Mesenchymal stem cell (in vitro differentiated cells and primary cell): ENCODE measurements around the gene ZFHX3.
A peak's percentile ranks its signal among the peaks of the same experiment; 100 is the strongest.

Experiments used
- DNase-seq: peaks from one replicate; pipeline ENCODE4 v3.0.0-alpha.2; 2013
- H2AFZ ChIP-seq: one replicate; pipeline ENCODE4 v1.6.1; 2013; ENCODE audit warnings: low read depth, mild to moderate bottlenecking, control low read depth, inconsistent platforms, low read length, moderate library complexity
- H2AK5ac ChIP-seq: 2 replicates; pipeline ENCODE4 v1.6.1; 2013; ENCODE audit warnings: low read length, moderate library complexity, mild to moderate bottlenecking, inconsistent platforms; ENCODE audit not compliant: severe bottlenecking
- H2BK120ac ChIP-seq: one replicate; pipeline ENCODE4 v1.6.1; 2013; ENCODE audit warnings: low read depth, mild to moderate bottlenecking, inconsistent platforms, low read length, moderate library complexity
- H2BK12ac ChIP-seq, 2 experiments: one replicate each; pipeline ENCODE4 v1.6.1; 2013; ENCODE audit warnings: inconsistent platforms in 2 of 2, low read length in 2 of 2, mild to moderate bottlenecking in 2 of 2, moderate library complexity in 2 of 2, control low read depth in 1 of 2
- H2BK15ac ChIP-seq: one replicate; pipeline ENCODE4 v1.6.1; 2013; ENCODE audit warnings: mild to moderate bottlenecking, low read depth, inconsistent platforms; ENCODE audit not compliant: poor library complexity, severe bottlenecking
- H2BK5ac ChIP-seq: 2 replicates; pipeline ENCODE4 v1.6.1; 2013; ENCODE audit warnings: low read depth, mild to moderate bottlenecking, low read length, control low read depth, inconsistent platforms; ENCODE audit not compliant: poor library complexity, severe bottlenecking
- H3K14ac ChIP-seq, 2 experiments: one replicate each; pipeline ENCODE4 v1.6.1; 2013; ENCODE audit warnings: inconsistent platforms in 2 of 2, low read length in 2 of 2, control low read depth in 1 of 2, mild to moderate bottlenecking in 1 of 2, moderate library complexity in 1 of 2
- H3K18ac ChIP-seq, 2 experiments: one replicate each; pipeline ENCODE4 v1.6.1; 2013; ENCODE audit warnings: inconsistent platforms in 2 of 2, low read length in 2 of 2, control low read depth in 1 of 2, low read depth in 1 of 2, mild to moderate bottlenecking in 1 of 2
- H3K23ac ChIP-seq, 2 experiments: one replicate each; pipeline ENCODE4 v1.6.1; 2013; ENCODE audit warnings: inconsistent platforms in 2 of 2, low read length in 2 of 2, mild to moderate bottlenecking in 2 of 2, moderate library complexity in 2 of 2, control low read depth in 1 of 2
- H3K27ac ChIP-seq: 2 replicates; pipeline ENCODE4 v1.5.1; 2013; ENCODE audit warnings: mild to moderate bottlenecking, moderate library complexity, low read length, control low read depth, inconsistent platforms; ENCODE audit not compliant: poor library complexity, severe bottlenecking
- H3K27me3 ChIP-seq, 2 experiments: 2 replicates each; pipeline versions ENCODE4 v1.6.1 to v1.7.0; 2013; ENCODE audit warnings: low read length in 2 of 2, mild to moderate bottlenecking in 2 of 2, moderate library complexity in 2 of 2, control low read depth in 1 of 2, inconsistent platforms in 1 of 2; ENCODE audit not compliant: control insufficient read depth in 1 of 2, insufficient read depth in 1 of 2
- H3K36me3 ChIP-seq, 2 experiments: 2 replicates each; pipeline versions ENCODE4 v1.6.1 to v1.7.0; 2013; ENCODE audit warnings: low read length in 2 of 2, control low read depth in 1 of 2, inconsistent platforms in 1 of 2, low read depth in 1 of 2, mild to moderate bottlenecking in 1 of 2; ENCODE audit not compliant: insufficient read depth in 2 of 2, control insufficient read depth in 1 of 2
- H3K4ac ChIP-seq, 2 experiments: one replicate each; pipeline ENCODE4 v1.6.1; 2013; ENCODE audit warnings: inconsistent platforms in 2 of 2, low read length in 2 of 2, mild to moderate bottlenecking in 2 of 2, moderate library complexity in 2 of 2, control low read depth in 1 of 2, low read depth in 1 of 2
- H3K4me1 ChIP-seq: 2 replicates; pipeline ENCODE4 v1.6.1; 2013; ENCODE audit warnings: low read depth, low read length, control low read depth; ENCODE audit not compliant: control insufficient read depth, insufficient read depth
- H3K4me2 ChIP-seq: 2 replicates; pipeline ENCODE4 v1.6.1; 2013; ENCODE audit warnings: low read length, mild to moderate bottlenecking, inconsistent platforms; ENCODE audit not compliant: poor library complexity, severe bottlenecking
- H3K4me3 ChIP-seq, 2 experiments: 2 replicates each; pipeline versions ENCODE4 v1.5.1 to v1.7.0; 2013; ENCODE audit warnings: low read length in 2 of 2, mild to moderate bottlenecking in 2 of 2, control low read depth in 1 of 2, low read depth in 1 of 2; ENCODE audit not compliant: insufficient read depth in 1 of 2
- H3K79me1 ChIP-seq: replicated peaks from 2 replicates; pipeline ENCODE4 v1.6.1; 2013; ENCODE audit warnings: mild to moderate bottlenecking, control low read depth, low read length, inconsistent platforms; ENCODE audit not compliant: poor library complexity, severe bottlenecking
- H3K9ac ChIP-seq: 2 replicates; pipeline ENCODE4 v1.7.0; 2013; ENCODE audit warnings: mild to moderate bottlenecking, low read length, moderate library complexity
- H3K9me3 ChIP-seq: 2 replicates; pipeline ENCODE4 v1.7.0; 2013; ENCODE audit warnings: mild to moderate bottlenecking, low read length; ENCODE audit not compliant: control insufficient read depth
- H4K8ac ChIP-seq: one replicate; pipeline ENCODE4 v1.6.1; 2013; ENCODE audit warnings: inconsistent platforms, mild to moderate bottlenecking, low read length, moderate library complexity
- H4K91ac ChIP-seq: one replicate; pipeline ENCODE4 v1.6.1; 2013; ENCODE audit warnings: mild to moderate bottlenecking, low read length, inconsistent platforms
- WGBS: methylation state at CpG from one replicate; pipeline ENCODE4 v1.1.7; 2013; ENCODE audit warnings: mixed read lengths; 5-methylcytosine and 5-hydroxymethylcytosine counted together

ZFHX3 gene

GRCh38 chr16:73049511-73049910, 1.6 kb upstream of the ZFHX3 start:
- Histone ChIP-seq H2AFZ (no peak overlapping the region), H3K36me3 (no peaks in the 10 kb centered on the region), H4K8ac (no peak overlapping the region), H2BK15ac (no peak overlapping the region), H2BK5ac (no peak overlapping the region), H3K9ac (no peak overlapping the region), H3K27ac (no peak overlapping the region), H3K27me3 (no peaks in the 10 kb centered on the region), H3K4me3 (no peak overlapping the region), H3K18ac (no peak overlapping the region), H3K23ac (no peak overlapping the region), H2BK12ac (no peak overlapping the region), H2BK120ac (peak overlapping the region; percentile 62), H3K79me1 (peaks cover 10% of the 10 kb centered on the region), H4K91ac (no peak overlapping the region), H3K14ac (no peak overlapping the region), H2AK5ac (no peak overlapping the region), H3K4ac (no peak overlapping the region), H3K4me1 (peaks cover 23% of the 10 kb centered on the region), H3K9me3 (no peaks in the 10 kb centered on the region), H3K4me2 (no peak overlapping the region)
- no peak for DNase-seq
- 48% methylated on average over 4 of the region's 4 CpGs for WGBS

GRCh38 chr16:73049091-73049490, 1.2 kb upstream of the ZFHX3 start:
- peak overlapping the region; percentile 35 for H2AK5ac ChIP-seq
- peak overlapping the region in 1 of 2 experiments; percentile 11 for H2BK12ac ChIP-seq
- peak overlapping the region; percentile 85 for H3K4me2 ChIP-seq
- H3K9ac ChIP-seq = peak overlapping the region; percentile 81
- no peak overlapping the region for H4K91ac ChIP-seq
- H3K18ac ChIP-seq = peak overlapping the region in 1 of 2 experiments; percentile 42
- H3K27ac ChIP-seq = no peak overlapping the region
- H4K8ac ChIP-seq = peak overlapping the region; percentile 12
- H2BK15ac ChIP-seq = no peak overlapping the region
- H3K4me3 ChIP-seq = peak overlapping the region in 1 of 2 experiments; percentile 88
- H2AFZ ChIP-seq = no peak overlapping the region
- 58% methylated on average over 8 of the region's 8 CpGs for WGBS
- peaks cover 23% of the 10 kb centered on the region for H3K4me1 ChIP-seq
- no peaks in the 10 kb centered on the region for H3K9me3 ChIP-seq
- H3K79me1 ChIP-seq = peaks cover 10% of the 10 kb centered on the region
- peak overlapping the region; percentile 15 for H2BK120ac ChIP-seq
- H3K14ac ChIP-seq = no peak overlapping the region
- H3K23ac ChIP-seq = no peak overlapping the region
- no peaks in the 10 kb centered on the region for H3K36me3 ChIP-seq
- H3K27me3 ChIP-seq = no peaks in the 10 kb centered on the region
- H2BK5ac ChIP-seq = no peak overlapping the region
- peak overlapping the region in 1 of 2 experiments; percentile 38 for H3K4ac ChIP-seq
- DNase-seq = no peak

- H3K4me1 ChIP-seq = peaks cover 20% of the 10 kb centered on the region
- peak overlapping the region; percentile 91 for H2BK15ac ChIP-seq
- no peak overlapping the region for H3K27ac ChIP-seq
- peaks cover 14% of the 10 kb centered on the region for H3K79me1 ChIP-seq
- peak overlapping the region in 1 of 2 experiments; percentile 2 for H3K14ac ChIP-seq
- peak overlapping the region; percentile 19 for H4K91ac ChIP-seq
- H3K23ac ChIP-seq = peak overlapping the region in 1 of 2 experiments; percentile 48
- H3K4me2 ChIP-seq = peak overlapping the region; percentile 85
- H3K36me3 ChIP-seq = no peaks in the 10 kb centered on the region
- H3K4me3 ChIP-seq = peak overlapping the region; percentile 71 to 88
- no peaks in the 10 kb centered on the region for H3K27me3 ChIP-seq
- H3K18ac ChIP-seq = peak overlapping the region; percentile 77 to 96
- H2BK120ac ChIP-seq = peak overlapping the region; percentile 97
- peak overlapping the region; percentile 59 for H2BK5ac ChIP-seq
- peak overlapping the region; percentile 67 for H4K8ac ChIP-seq
- no peak overlapping the region for H2AFZ ChIP-seq
- peak; percentile 51 for DNase-seq
- H3K4ac ChIP-seq = peak overlapping the region; percentile 73 to 76
- no peaks in the 10 kb centered on the region for H3K9me3 ChIP-seq
- H2BK12ac ChIP-seq = peak overlapping the region in 1 of 2 experiments; percentile 55
- H3K9ac ChIP-seq = peak overlapping the region; percentile 81
- no peak overlapping the region for H2AK5ac ChIP-seq
- WGBS = 3% methylated on average over 56 of the region's 57 CpGs
Measured at GRCh38 chr16:73048292-73049080, 558 bp upstream of the ZFHX3 start.

GRCh38 chr16:73047221-73047535, 750 bp downstream of the ZFHX3 start:
- H3K14ac ChIP-seq = no peak overlapping the region
- peak overlapping the region; percentile 96 to 97 for H3K18ac ChIP-seq
- H2AK5ac ChIP-seq = no peak overlapping the region
- no peaks in the 10 kb centered on the region for H3K9me3 ChIP-seq
- 19% methylated on average over 5 of the region's 6 CpGs for WGBS
- peak overlapping the region; percentile 97 for H2BK120ac ChIP-seq
- no peaks in the 10 kb centered on the region for H3K27me3 ChIP-seq
- peak overlapping the region; percentile 44 to 89 for H2BK12ac ChIP-seq
- peaks cover 23% of the 10 kb centered on the region for H3K79me1 ChIP-seq
- no peak overlapping the region for H2BK5ac ChIP-seq
- H3K4me1 ChIP-seq = peaks cover 16% of the 10 kb centered on the region
- H2AFZ ChIP-seq = peak overlapping the region; percentile 55
- no peak overlapping the region for H3K23ac ChIP-seq
- H3K27ac ChIP-seq = peak overlapping the region; percentile 13
- DNase-seq = no peak
- H3K9ac ChIP-seq = peak overlapping the region; percentile 81
- H3K4ac ChIP-seq = peak overlapping the region; percentile 34 to 85
- H2BK15ac ChIP-seq = no peak overlapping the region
- H3K36me3 ChIP-seq = no peaks in the 10 kb centered on the region
- peak overlapping the region; percentile 97 for H4K8ac ChIP-seq
- peak overlapping the region; percentile 94 for H3K4me2 ChIP-seq
- no peak overlapping the region for H4K91ac ChIP-seq
- peak overlapping the region in 1 of 2 experiments; percentile 88 for H3K4me3 ChIP-seq
